ENCODE measurements around the gene TMEM190.

TMEM190 gene

DNA sequence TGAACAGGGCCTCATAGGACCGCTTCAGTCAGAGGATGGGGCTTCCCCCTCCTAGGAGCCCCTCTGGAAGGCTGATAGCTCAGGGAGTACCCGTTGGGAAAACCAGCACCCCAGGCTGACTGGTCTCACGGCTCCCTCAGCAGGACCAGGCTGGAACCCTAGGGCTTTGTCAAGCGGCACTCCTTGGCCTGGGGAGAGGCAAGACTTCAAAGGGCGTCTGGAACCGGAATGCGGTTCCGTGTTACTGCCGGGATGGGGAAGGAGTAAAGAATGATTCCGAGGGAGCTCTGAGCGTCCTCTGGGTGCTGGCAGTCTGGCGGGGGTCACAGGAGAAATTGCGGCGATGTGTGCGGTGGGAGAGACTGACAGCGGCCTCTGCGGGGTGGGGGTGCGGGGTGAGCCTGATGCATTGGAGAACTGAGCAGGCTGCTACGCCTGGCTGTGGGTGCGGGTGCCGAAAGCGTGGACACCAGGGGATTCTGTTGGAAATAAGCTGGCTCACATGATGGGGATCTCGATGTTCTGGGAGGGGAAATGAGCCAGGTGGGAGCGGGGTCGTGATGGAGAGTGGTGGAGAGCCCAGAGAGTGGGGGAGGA lies 24.0 kb upstream of the TMEM190 start:
- DNase-seq, result no peak

DNA sequence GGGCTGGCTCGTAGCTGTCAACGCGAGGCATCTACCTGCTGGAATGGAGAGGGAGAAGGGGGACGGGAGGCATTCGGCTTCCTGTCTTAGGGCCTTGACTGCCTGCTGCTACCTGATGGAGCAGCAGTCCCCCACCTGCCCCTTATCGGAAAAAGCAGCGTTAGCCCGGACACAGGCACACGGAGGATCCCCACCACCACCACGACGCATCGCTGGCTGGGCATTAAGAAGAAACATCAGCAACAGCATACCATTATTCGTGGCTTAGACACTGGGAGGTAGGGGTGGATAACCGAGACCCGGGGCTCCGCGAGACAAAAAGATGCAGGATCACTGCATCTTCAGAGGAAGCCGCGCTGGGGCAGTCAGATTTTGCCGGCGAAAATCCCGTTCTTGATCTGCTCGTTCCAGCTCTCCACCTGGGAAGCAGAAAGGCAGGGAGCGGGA lies 23.2 kb upstream of the TMEM190 start:
- no peak for DNase-seq

DNA sequence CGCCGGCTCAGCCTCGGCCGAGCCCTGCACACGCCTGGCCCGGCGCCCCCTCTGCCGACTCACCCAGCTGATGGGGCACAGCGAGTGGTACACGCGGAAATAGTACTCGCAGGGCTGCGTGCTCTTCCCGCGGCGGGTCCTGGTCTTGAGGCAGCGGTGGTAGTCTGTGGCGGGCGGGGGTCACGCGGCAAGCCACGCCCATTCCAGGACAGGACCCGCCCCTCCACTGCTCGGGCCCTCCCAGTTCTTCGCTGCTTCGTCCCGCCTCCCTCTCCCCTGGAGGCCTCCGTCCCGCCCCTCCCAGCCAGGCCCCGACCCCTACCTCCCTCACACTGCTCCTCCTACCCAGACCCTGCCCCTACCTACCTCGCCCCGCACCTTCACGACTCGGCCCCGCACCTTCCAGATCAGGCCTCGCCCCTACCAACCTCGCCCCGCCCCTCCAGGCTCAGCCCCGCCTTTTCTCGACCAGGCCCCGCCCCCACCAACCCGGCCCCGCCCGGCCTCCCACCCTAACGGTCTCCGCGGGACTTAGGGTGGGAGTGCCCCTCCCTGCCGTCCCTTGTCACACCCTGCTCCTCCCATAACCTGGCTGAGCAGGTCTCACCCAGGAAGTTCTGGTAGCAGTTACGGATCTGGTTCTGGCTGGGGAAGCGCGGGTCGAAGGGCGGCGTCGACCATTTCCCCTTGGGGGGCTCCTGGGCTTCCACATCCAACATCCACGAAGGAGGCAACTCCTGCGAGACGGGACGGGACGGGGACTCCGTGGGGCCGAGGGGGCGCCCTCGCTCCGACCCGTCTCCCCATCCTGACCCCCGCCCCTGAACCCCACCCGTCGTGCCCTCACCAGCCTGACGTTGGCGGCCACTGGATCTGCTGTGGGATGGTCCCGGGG lies 22.6 kb upstream of the TMEM190 start:
- DNase-seq, result peak; percentile 45

DNA sequence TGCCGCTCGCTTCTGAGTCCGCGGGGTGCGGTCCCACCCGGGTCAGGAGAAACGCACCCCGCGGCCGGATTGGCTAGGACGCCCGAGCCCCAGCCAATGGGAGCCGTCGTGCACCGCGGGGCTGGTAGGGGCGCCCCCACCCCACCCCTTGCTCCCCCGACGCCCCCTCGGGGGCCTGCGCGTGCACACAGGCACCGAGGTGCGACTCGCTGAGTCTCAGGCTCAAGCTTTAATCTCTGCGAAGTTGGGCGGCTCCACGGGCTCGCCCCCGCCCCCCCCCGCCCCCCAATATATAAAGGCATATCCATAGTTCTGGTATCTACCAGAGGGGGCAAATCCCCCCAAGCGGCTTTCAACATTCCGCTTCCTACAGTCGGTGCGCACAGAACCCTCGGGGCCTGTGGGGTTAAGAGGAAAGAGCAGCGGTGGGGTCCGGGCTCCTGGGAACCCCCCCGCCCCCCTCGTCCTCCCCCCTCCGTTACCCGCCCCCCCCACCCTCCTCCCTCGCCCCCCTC lies 21.9 kb upstream of the TMEM190 start, which contains the start of gene COX6B2:
Gene COX6B2, minus strand, starts transcription at position 22 of the 515 bp plus-strand sequence. CDS start 198 bp downstream, outside the sequence.
- no peak for DNase-seq

DNA sequence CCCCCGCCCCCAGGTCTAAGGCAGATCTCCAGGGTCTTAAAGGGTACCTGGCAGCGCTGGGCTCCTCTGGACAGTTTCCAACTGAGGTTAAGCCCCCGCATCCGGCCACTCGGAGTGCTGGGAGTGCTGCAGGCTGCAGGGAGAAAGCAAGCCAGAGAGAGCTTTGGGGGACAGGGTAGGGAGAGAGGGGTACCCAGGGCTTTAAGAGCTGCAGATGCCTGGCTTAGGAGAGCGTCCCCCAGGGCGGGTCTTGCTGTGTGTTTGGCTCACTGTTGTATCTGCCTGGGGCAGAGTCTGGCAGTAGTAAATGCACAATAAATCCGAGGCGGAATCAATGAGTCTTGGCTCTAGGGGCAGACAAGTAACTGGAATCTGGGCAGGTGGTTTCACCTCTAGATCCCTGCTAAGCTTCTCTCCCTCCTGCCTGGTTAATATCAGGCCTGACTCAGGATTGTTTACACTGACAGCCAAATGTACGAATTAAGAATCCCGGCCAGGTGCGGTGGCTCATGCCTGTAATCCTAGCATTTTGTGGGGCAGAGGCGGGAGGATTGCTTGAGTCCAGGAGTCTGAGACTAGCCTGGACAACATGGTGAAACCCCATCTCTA lies 21.3 kb upstream of the TMEM190 start:
- no peak for DNase-seq

DNA sequence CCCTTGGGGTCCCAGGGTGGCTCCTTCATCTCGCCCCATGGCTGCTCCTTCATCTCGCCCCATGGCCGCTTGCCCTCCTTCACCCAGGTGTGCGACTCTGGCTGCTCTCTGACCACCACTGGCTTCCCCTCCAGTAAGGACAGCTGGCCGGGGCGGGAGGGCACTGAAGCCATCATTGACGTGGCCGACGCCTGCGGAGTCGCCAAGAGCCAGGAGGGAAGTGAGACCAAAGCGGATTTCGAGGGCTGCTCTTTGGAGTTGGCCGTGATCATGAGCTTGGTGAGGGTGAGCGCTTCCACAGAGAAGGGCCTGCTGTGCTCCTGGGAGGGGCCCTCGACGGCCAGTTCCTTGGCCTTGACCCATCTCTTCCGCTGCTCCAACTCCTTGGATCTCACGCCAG lies 18.1 kb upstream of the TMEM190 start:
- no peak for DNase-seq

DNA sequence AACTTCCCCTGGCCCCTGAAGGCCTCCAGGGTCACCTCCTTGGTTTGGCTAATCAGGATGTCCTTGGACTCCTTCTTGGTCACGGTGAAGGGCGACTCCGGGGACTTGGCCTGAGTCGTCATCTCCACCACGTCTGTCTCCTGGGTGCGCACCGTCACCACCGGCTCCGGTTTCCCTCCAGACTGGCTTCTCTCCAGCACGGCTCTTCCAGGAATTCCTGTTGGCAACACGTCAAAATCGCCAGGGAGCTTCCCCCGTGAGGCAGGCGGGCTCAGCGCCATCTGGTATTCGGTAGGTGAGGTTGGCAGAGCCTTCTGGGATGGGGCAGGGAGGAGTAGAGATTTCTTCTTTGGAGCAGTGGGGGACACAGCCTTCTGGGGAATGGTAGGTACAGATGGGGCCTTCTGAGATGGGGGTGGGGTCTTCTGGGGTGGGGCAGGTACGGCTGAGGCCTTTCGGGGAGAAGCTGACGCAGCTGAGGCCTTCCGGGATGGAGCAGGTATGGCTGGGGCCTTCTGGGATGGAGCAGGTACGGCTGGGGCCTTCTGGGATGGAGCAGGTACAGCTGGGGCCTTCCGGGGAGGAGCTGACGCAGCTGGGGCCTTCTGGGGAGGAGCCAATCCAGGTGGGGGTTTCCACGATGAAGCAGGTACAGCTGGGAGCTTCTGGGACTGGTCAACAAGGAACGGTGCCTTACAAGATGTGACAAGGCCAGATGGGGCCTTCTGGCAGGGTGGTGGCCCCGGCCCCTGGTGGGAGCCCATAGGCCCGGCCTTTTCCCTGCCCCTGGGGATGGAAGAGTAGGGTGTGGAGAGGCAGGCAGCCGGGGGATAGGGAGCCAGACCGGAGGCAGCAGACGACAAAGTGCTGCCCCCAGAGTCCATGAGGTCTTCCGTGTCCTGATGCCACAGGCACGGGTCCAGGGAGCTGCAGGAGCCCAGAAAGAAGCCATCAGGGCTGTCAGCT lies 17.4 kb upstream of the TMEM190 start:
- DNase-seq, result no peak

DNA sequence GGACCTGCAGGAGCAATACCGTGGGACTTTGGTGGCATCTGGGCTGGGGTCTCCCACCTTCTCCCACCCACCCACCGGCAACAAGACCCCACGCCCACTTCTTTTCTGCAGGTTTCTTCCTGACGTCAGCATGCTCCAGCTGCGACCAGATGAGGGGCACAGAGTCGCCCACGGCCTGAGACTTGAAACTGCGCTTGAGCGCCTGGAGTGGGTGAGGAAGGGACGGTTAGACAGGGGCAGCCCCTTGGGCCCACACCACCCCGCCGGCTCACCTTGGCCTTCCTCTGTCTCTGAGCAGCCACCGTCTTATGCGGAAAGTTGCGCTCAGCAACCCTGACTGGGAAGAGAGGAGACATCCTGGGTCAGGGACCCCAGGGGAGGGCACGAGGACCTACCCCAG lies 15.7 kb upstream of the TMEM190 start:
- no peak for DNase-seq

DNA sequence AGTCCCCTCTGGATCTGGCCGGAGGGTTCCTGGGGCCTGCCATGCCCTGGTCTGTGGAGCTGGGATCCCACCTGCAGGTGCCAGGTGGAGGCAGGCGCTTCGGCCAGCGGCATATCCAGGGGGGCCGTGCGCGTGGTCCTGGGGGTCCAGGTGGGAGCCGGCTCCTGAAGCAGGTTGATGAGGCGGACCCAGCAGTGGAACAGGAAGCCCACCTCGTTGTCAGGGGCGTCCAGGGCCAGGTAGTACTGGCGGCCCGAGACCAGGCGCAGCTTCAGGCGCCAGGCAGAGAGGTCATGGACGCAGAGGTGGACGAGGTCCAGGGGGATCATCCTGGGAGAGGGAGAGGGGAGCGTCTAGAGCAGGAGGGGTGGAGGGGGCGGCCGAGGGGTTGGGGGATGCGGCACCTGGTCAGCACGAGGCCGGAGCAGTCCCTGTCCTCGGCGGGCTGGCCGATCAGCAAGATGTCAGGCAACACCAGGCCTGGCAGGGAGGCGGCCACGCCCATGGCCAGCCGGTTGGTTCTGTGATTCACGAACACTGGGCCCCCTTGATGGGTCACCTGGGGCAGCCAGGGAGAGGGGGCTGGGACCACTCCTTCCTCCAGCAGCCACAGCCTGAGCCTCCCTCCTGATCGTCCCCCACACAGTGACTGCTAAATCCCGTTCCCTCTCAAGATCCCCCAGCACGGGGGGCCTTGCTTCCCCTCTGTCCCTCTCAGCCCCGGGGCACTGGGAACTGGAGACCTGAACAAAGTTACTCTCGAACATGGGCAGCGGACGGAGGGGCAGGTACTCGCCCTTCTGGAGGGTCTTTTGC lies 14.2 kb upstream of the TMEM190 start:
- DNase-seq, result no peak

DNA sequence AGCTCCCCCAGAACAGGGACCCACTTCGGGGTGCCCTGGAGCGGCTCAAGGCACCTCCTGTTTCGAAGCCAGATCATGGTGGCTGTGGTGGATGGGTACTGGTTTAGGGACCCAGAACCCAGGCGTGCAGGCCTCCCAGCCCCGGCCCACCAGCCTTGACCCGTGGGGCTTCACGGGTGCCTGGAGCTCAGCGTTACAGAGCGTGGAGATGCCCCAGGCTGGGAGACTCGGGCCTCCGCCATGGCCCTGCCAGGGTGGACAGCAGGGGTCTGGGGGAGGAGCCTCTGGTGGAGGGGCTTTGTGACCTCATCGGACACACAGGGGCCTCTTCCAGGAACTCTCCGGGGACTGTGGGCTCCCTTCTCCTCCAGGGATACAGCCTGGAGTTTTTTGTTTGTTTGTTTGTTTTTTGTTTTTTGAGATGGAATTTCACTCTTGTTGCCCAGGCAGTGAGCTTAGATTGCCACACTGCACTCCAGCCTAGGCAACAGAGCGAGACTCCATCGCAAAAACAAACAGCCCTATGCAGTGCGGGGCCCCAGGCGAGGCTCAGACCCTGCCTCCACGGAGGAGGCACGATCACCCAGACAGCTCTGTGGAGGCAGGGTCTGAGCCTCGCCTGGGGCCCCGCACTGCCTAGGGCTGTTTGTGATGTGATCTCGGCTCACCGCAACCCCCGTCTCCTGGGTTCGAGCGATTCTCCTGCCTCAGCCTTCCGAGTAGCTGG lies 13.5 kb upstream of the TMEM190 start, which contains the start of gene GARIN5B:
Gene GARIN5B, minus strand, starts transcription at position 271 of the 727 bp plus-strand sequence. Its CDS starts 194 bp downstream, at position 77.
- DNase-seq, result no peak

DNA sequence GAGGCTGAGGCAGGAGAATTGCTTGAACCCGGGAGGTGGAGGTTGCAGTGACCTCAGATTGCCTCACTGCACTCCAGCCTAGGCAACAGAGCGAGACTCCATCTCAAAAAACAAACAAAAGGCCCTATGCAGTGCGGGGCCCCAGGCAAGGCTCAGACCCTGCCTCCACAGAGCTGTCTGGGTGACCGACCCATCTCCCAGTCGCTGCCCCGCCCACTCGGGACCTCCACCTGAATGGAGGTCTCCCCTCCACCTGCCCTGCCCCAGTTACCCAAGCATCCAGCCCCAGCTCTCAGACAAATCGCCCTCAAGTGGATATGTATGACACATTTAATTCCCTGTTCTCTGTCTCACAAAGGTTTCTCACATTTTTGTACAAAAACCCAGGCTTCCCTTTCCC lies 11.4 kb upstream of the TMEM190 start:
- DNase-seq, result no peak

DNA sequence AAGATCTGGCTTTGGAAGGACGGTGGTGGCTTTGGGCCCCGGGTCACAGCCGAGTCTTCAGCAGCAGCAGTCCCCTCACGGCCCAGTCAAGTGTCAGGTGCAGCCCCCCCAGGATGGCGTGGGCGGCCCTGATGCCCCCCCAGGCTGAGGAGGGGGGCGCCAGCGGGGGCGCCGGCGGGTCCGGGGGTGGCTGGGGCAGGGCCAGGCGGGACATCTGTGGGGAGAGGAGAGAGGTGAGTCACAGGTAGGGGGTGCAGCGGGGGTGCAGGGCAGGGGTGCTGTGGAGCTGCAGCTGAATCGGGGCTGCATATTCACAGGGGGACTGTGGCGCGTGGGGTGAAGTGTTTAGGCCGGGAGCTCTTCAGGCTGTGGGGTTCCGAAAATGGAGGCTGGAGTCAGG lies 10.7 kb upstream of the TMEM190 start:
- DNase-seq, result no peak

DNA sequence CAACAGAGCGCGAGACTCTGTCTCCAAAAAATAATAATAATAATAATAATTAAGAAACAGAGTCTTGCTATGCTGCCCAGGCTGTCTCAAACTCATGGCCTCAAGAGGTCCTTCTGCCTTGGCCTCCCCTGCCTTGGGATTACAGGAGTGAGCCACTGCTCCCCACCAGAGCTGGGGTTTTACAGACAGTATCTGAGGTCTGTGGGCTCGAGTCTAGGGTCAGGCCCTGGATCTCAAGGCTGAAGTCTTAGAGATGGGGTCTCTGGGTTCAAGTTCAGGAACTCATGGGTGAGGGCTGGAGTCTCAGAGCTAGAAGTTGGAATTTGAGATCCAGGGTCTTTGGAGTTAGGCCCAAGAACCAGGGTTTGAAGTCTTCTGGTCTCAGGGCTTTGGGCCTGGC lies 9.8 kb upstream of the TMEM190 start:
- no peak for DNase-seq

DNA sequence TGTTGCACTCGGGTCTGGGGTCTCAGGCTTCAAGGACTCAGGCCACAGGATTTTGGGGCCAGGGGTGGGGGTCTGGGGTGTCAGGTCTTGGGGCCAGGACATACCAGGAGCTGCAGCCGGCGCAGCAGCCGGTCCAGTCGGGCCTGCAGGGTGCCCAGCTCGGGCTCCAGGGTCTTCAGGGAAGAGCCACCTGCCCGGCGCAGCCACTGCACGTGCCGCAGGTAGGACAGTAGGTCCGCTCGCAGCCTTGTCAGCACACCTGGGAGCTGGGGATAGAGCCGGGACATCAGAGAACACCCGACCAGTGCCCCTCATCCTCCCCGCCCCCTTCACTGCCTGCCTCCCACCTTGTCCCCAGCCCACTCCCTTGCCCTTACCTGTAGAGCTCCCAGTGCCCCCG lies 8.5 kb upstream of the TMEM190 start:
- DNase-seq, result no peak

DNA sequence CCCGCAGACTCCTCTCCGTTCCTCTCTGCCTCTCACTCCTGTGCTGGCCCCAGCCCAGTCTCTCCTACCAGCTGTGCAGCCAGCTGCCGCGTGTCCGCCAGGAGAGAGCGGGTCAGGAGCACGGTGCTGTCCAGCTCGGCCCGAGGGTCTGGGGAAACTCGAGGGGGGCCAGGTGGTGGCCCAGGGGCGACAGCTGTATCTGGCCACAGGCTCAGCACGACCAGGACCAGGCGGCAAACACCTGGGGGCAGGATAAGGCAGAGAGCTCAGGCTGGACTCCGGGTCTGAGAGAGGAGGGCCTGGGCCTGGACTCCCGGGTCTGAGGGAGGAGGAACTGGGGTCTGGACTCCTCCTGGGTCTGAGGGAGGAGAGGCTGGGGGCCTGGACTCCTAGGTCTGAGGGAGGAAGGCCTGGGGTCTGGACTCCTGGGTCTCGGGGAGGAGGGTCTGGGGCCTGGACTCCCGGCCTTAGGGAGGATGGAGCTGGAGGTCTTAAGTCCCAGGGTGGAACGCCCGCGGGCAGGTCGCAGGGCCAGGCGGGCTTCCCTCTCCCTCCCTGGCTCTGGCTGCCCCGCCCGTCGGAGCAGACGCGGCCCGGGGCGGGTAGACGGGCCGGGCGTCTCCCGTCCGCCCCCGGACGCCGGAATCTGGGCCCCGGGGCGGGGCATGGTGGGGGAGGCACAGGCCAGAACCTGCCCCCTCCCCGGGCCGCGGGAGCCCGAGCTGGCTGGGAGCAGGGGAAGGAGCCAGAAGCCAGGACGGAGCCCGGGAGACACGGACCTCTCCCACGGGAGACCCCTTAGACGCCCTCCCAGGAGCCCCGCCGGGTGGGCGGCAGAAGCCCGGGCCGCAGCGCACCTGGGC lies 7.7 kb upstream of the TMEM190 start:
- DNase-seq, result peak; percentile 63

DNA sequence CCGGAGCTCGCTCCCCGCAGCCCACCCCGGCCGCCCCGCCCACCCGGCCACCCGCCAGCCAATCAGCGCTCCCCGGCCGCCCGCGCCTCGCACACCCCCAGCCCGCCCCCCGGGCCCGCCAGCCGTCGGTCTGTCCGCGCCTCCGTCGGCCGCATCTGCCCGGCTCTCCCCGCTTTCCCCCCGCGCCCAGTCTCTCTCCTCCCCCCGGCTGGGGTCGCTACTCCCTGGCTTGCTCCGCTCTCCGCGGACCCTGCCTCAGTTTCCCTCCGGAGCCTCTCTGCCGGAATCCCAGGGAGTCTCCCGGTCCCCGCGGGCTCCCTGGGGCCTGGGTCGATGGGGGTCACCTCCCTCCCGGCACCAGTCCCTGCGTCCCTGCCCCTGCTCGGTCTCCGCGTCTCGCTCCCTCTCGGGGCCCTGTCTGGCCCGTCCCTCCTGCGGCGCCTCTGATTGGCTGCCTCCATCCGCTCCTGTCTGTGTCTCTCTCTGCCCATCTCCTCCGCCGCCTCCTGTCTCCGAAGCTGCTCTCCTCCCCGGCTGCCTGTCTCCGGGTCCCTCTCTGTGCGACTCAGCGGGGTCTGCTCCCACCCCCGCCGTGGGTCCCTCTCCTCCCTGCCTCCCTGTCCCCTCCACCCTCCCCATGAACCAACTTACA lies 6.8 kb upstream of the TMEM190 start:
- peak; percentile 76 for DNase-seq

DNA sequence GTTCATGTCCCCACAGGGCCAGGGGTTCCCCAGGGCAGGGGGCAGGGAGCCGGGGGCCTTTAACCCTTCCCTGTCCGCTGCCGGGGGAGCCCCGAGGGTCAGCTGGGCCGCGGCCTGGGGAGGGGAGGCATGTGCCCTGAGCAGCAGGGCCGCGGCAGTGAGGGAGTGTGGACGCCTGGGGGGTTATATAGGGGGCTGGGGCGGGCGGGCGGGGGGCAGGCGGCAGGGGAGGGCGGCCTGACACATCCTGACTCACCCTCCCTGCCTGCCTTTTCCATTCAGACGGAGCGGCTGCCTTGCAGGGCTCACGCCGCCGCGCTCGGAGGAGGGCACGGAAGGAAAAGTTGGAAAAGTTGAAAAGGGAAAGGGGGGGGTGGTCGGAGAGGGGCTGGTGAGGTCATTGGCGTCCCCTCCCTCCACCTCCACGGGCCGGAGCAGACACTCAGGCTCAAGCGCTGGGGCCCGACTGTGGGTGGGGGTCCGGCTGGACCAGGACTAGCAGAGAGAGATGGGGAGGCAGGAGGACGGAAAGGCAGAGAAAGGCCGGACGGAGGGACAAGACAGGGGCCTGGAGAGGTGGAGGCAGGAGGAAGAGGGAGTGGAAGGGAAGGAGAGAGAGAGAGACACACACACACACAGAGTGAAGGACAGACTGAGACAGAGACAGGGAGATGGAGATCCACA lies 6.2 kb upstream of the TMEM190 start, which contains the start of gene IL11:
Gene IL11, minus strand, starts transcription at position 159 of the 684 bp plus-strand sequence. Its CDS starts 153 bp downstream, at position 6.
- peak; percentile 79 for DNase-seq
